Loucy (cell line): ENCODE results near the gene APPBP2.

Source experiments
- H2AFZ ChIP-seq: fragments of 200-600 bp; sonication (generic); 2 replicates; pipeline ENCODE4 v1.6.0; 2016; ENCODE audit warnings: antibody characterized with exemption, mild to moderate bottlenecking, low read length, moderate library complexity
- H3F3A ChIP-seq: fragments of 200-600 bp; 2 replicates; pipeline ENCODE4 v1.6.0; 2016; ENCODE audit warnings: antibody characterized with exemption, low read depth, mild to moderate bottlenecking
- H3K27me3 ChIP-seq: fragments of 200-600 bp; sonication (generic); 2 replicates; pipeline ENCODE4 v1.6.1; 2014; ENCODE audit warnings: low read length, mild to moderate bottlenecking; ENCODE audit not compliant: insufficient read depth, poor library complexity, severe bottlenecking
- H3K36me3 ChIP-seq: fragments of 200-600 bp; sonication (generic); 2 replicates; pipeline ENCODE4 v1.6.1; 2016; ENCODE audit warnings: low read length; ENCODE audit not compliant: insufficient read depth
- H3K4me1 ChIP-seq: fragments of 200-600 bp; sonication (generic); 2 replicates; pipeline ENCODE4 v1.5.1; 2014; ENCODE audit warnings: low read length, mild to moderate bottlenecking; ENCODE audit not compliant: insufficient read depth, poor library complexity, severe bottlenecking
- H3K4me2 ChIP-seq: fragments of 200-600 bp; sonication (generic); 2 replicates; pipeline ENCODE4 v1.6.0; 2014; ENCODE audit warnings: antibody characterized with exemption, low read length, low read depth, mild to moderate bottlenecking; ENCODE audit not compliant: poor library complexity, severe bottlenecking
- H3K4me3 ChIP-seq: fragments of 200-600 bp; sonication (generic); 2 replicates; pipeline ENCODE4 v1.5.1; 2014; ENCODE audit warnings: low read length, mild to moderate bottlenecking, mixed read lengths; ENCODE audit not compliant: poor library complexity, severe bottlenecking
- H3K79me2 ChIP-seq: fragments of 200-600 bp; sonication (generic); 2 replicates; pipeline ENCODE4 v1.6.1; 2014; ENCODE audit warnings: low read length; ENCODE audit not compliant: insufficient read depth
- H3K9ac ChIP-seq: fragments of 200-600 bp; sonication (generic); 2 replicates; pipeline ENCODE4 v1.6.0; 2014; ENCODE audit warnings: mild to moderate bottlenecking, low read depth, low read length, moderate library complexity; ENCODE audit not compliant: poor library complexity, severe bottlenecking
- H3K9me2 ChIP-seq: fragments of 200-600 bp; sonication (generic); replicated peaks from 2 replicates; pipeline ENCODE4 v1.6.1; 2016; ENCODE audit warnings: low read depth, low read length, mixed read lengths
- H3K9me3 ChIP-seq: fragments of 200-600 bp; sonication (generic); 2 replicates; pipeline ENCODE4 v1.6.1; 2014; ENCODE audit warnings: mild to moderate bottlenecking, antibody characterized with exemption, low read length, low read depth; ENCODE audit not compliant: insufficient read depth
- H4K20me1 ChIP-seq: fragments of 200-600 bp; sonication (generic); 2 replicates; pipeline ENCODE4 v1.6.0; 2014; ENCODE audit warnings: antibody characterized with exemption, low read length, mild to moderate bottlenecking; ENCODE audit not compliant: insufficient read depth, poor library complexity, severe bottlenecking
- CTCF ChIP-seq: fragments of 200-600 bp; sonication (generic); conservative IDR thresholded peaks from 2 replicates; pipeline ENCODE4 v1.5.1; 2014; ENCODE audit warnings: mild to moderate bottlenecking, antibody characterized with exemption, low read length
- EZH2phosphoT487 ChIP-seq: fragments of 200-600 bp; IDR thresholded peaks from 2 replicates; pipeline ENCODE4 v1.6.1; 2018; ENCODE audit warnings: antibody characterized with exemption, mild to moderate bottlenecking, moderate library complexity, borderline replicate concordance

Gene APPBP2

GRCh38 chr17:60442271-60443173 lies 83.5 kb downstream of the APPBP2 start:
- Histone ChIP-seq H3K9me2 (no peaks in the 10 kb centered on the region), H3K4me3 (no peak overlapping the region), H3K79me2 (no peaks in the 10 kb centered on the region), H3K36me3 (peaks cover 23% of the 10 kb centered on the region), H3K9ac (no peak overlapping the region), H3F3A (no peaks in the 10 kb centered on the region), H3K9me3 (no peaks in the 10 kb centered on the region), H3K4me2 (no peak overlapping the region), H3K27me3 (no peaks in the 10 kb centered on the region), H4K20me1 (no peaks in the 10 kb centered on the region), H2AFZ (no peak overlapping the region), H3K4me1 (peaks cover 6% of the 10 kb centered on the region)
- no peak for TF ChIP-seq EZH2phosphoT487
- TF ChIP-seq CTCF = no peak

GRCh38 chr17:60439501-60439900 lies 86.5 kb downstream of the APPBP2 start:
- Histone ChIP-seq H3K4me3 (no peak overlapping the region), H4K20me1 (no peaks in the 10 kb centered on the region), H3K9me2 (no peaks in the 10 kb centered on the region), H3K27me3 (no peaks in the 10 kb centered on the region), H3F3A (no peaks in the 10 kb centered on the region), H3K9me3 (no peaks in the 10 kb centered on the region), H3K36me3 (no peaks in the 10 kb centered on the region), H3K79me2 (no peaks in the 10 kb centered on the region), H2AFZ (no peak overlapping the region), H3K4me1 (peaks cover 6% of the 10 kb centered on the region), H3K4me2 (no peak overlapping the region), H3K9ac (no peak overlapping the region)
- TF ChIP-seq EZH2phosphoT487 (no peak), CTCF (no peak)

DNA sequence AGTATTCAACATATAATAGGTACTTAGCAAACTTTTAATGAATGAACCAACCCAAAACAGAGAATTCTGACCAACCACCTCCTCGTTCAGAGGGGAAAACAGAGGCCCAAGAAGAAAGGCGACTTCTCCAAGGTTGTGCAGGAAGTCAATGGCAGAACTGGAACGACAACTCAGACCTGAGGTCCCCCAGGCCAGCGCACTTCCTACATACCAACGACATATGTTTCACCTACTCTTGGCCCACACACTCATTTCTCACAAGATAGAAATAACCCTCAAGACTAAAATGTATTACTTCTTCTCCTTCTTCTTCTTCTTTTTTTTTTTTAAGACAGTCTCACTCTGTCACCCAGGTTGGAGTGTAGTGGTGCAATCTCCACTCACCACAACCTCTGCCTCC lies 89.4 kb downstream of the APPBP2 start:
- Histone ChIP-seq H3F3A (no peaks in the 10 kb centered on the region), H3K79me2 (no peaks in the 10 kb centered on the region), H3K9ac (no peak overlapping the region), H3K4me2 (no peak overlapping the region), H3K4me1 (peaks cover 6% of the 10 kb centered on the region), H2AFZ (no peak overlapping the region), H3K4me3 (no peak overlapping the region), H3K36me3 (no peaks in the 10 kb centered on the region), H4K20me1 (no peaks in the 10 kb centered on the region), H3K27me3 (no peaks in the 10 kb centered on the region), H3K9me2 (no peaks in the 10 kb centered on the region), H3K9me3 (no peaks in the 10 kb centered on the region; the same call in 1 of the 2 replicates)
- no peak for TF ChIP-seq CTCF
- no peak for TF ChIP-seq EZH2phosphoT487
